Stomach (tissue), 4 donors: ENCODE results near the gene OXER1.

Experiments
- POLR2A ChIP-seq, 4 donors: fragments of 450-650 bp; IDR thresholded peaks; one replicate each; pipeline ENCODE4 v1.6.1; 2016; ENCODE audit warnings: antibody characterized with exemption in 4 of 4, control low read depth in 2 of 4, mild to moderate bottlenecking in 1 of 4, moderate library complexity in 1 of 4
- POLR2AphosphoS5 ChIP-seq, 3 donors: sonication (generic); formaldehyde crosslinking; IDR thresholded peaks; one replicate each; pipeline ENCODE4 v1.6.1; 2016; ENCODE audit warnings: antibody characterized with exemption in 3 of 3
- TF ChIP-seq, protein P1 (sequence below), 7 experiments: fragments of 450-650 bp in 4 of 7; fragments of 200-600 bp in 3 of 7; sonication (generic) in 3 of 7; IDR thresholded peaks; one replicate each; pipeline ENCODE4 v1.5.1; 2016 to 2019; ENCODE audit warnings: antibody characterized with exemption in 7 of 7, control low read depth in 2 of 7, mild to moderate bottlenecking in 1 of 7

DNA sequence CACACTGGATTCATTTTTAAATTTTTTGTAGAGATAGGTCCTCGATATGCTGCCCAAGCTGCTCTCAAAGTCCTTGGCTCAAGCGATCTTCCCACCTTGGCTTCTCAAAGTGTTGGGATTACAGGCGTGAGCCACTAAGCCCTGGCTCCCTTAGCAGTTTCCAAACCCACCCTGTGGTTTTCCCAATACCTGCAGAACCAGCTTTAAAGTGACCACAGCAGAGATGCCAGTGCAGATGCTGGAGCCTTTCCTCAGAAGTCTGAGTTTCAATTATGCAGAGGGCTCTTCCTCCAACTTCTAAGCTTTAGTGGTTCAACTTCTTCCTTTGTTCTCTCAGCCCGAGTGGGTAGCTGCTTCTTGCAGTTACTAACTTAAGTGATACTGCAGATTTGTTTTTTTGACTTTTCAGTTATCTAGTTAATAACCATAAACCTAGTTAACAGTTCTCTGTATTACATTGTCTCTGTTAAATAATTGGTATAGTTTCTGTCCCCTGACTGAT lies 36.6 kb upstream of the OXER1 start:
- TF ChIP-seq, protein P1, sequence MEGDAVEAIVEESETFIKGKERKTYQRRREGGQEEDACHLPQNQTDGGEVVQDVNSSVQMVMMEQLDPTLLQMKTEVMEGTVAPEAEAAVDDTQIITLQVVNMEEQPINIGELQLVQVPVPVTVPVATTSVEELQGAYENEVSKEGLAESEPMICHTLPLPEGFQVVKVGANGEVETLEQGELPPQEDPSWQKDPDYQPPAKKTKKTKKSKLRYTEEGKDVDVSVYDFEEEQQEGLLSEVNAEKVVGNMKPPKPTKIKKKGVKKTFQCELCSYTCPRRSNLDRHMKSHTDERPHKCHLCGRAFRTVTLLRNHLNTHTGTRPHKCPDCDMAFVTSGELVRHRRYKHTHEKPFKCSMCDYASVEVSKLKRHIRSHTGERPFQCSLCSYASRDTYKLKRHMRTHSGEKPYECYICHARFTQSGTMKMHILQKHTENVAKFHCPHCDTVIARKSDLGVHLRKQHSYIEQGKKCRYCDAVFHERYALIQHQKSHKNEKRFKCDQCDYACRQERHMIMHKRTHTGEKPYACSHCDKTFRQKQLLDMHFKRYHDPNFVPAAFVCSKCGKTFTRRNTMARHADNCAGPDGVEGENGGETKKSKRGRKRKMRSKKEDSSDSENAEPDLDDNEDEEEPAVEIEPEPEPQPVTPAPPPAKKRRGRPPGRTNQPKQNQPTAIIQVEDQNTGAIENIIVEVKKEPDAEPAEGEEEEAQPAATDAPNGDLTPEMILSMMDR (IDR thresholded peaks at IDR 0.05): no peak
- TF ChIP-seq POLR2A (IDR thresholded peaks at IDR 0.05): no peak
- no peak for TF ChIP-seq POLR2AphosphoS5 (IDR thresholded peaks at IDR 0.05)
